Muscle of back (tissue), 13 donors: ENCODE results near the gene SMNDC1. TPM values are rescaled to one million over a fixed set of nuclear protein-coding genes. Genes with fewer than 3 reads are reported as not detected.

Source experiments
- DNase-seq, 3 donors: peaks; one replicate each; pipeline versions ENCODE4 v3.0.0 to v3.0.0-alpha.2; 2013
- long read RNA-seq, 9 donors: transcript quantifications; one replicate each; lab custom pipeline, GENCODE V29; 2026
- polyA plus RNA-seq, 10 donors: library from polyadenylated mRNA; unstranded; fragments of 120-200 nt; gene quantifications; one replicate each; pipeline ENCODE4 v1.2.1, GENCODE V29; 2013; ENCODE audit not compliant: insufficient read length in 10 of 10

SMNDC1 gene
- polyA plus RNA-seq = 10 to 100 TPM; 30.9 to 42.5 (median 35.6) TPM
- long read RNA-seq, donor 1, full-length matches to known transcripts = 6 of 6 reads
- long read RNA-seq, donor 1, partial matches to known transcripts = 0 of 6 reads
- long read RNA-seq, donor 1, other reads (novel, unspliced or antisense) = 0 of 6 reads
- long read RNA-seq, donor 2, full-length matches to known transcripts = 7 of 7 reads
- long read RNA-seq, donor 2, partial matches to known transcripts = 0 of 7 reads
- long read RNA-seq, donor 2, other reads (novel, unspliced or antisense) = 0 of 7 reads
- long read RNA-seq, donor 3 = 0 reads
- long read RNA-seq, donor 4, full-length matches to known transcripts = 2 of 2 reads
- long read RNA-seq, donor 4, partial matches to known transcripts = 0 of 2 reads
- long read RNA-seq, donor 4, other reads (novel, unspliced or antisense) = 0 of 2 reads
- long read RNA-seq, donor 5, full-length matches to known transcripts = 9 of 9 reads
- long read RNA-seq, donor 5, partial matches to known transcripts = 0 of 9 reads
- long read RNA-seq, donor 5, other reads (novel, unspliced or antisense) = 0 of 9 reads
- long read RNA-seq, donor 6, full-length matches to known transcripts = 14 of 20 reads
- long read RNA-seq, donor 6, partial matches to known transcripts = 6 of 20 reads
- long read RNA-seq, donor 6, other reads (novel, unspliced or antisense) = 0 of 20 reads
- long read RNA-seq, donor 7, full-length matches to known transcripts = 7 of 7 reads
- long read RNA-seq, donor 7, partial matches to known transcripts = 0 of 7 reads
- long read RNA-seq, donor 7, other reads (novel, unspliced or antisense) = 0 of 7 reads
- long read RNA-seq, donor 8, full-length matches to known transcripts = 3 of 3 reads
- long read RNA-seq, donor 8, partial matches to known transcripts = 0 of 3 reads
- long read RNA-seq, donor 8, other reads (novel, unspliced or antisense) = 0 of 3 reads
- long read RNA-seq, donor 9 = 0 reads

DNA sequence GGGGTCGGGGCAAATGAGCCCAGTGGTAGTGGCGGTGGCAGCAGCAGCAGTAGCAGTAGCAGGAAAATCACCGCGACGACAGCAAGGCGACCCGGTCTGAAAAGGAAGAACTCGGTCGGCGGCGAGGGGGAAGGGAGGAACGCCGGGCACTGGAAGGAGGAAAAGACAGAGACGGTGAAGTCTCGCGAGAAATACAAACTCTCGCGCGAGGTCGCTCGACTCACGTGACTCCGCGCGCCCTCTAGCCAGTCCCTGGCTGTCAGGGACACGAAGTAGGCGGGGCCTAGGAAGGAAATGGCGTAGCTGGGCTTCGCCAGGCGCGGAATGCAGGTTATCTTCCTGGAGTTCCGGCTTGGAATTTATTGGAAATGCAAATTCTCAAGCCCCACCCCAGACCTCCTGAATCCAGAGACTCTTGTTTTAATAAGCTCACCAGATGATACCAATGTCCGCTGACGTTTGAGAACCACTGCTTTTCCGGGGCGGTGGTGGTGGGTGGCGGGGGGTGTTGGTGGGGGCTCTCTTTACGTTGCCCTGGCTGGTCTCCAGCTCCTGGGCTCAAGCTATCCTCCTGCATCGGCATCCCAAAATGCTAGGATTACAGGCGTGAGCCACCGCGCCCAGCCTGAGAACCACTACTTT lies at the start of gene SMNDC1:
Gene SMNDC1 (minus strand): TSS at position 141 of the 642 bp plus-strand sequence. CDS start 1,333 bp downstream, outside the sequence.
- peak; percentile 99 for DNase-seq

- peak; percentile 55 to 68 (median 62) for DNase-seq
Observed at GRCh38 chr10:110354322-110354766, 49.6 kb upstream of the SMNDC1 start.

- DNase-seq = peak in 2 of 3 donors; percentile 29 to 70
Observed at GRCh38 chr10:110353244-110354119, 48.8 kb upstream of the SMNDC1 start.

- no peak for DNase-seq
Observed at GRCh38 chr10:110352930-110353243, 48.2 kb upstream of the SMNDC1 start.

DNA sequence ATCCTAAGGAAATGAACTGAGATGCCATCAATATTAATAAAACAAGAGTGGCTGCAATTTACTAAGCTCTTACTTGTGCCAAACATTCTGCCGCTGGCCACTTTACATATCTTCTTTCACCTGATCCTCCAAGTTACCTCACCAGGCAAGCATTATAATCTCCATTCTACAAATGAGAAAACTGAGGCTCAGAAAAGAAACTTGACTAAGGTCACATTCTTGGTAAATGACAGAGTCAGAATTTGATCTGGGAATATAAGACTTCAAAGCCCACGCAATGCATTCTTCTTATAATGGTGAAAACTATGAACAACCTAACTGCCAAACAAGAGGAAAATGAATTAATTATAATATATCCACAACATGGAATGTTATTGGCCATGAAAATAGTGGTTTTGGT lies 46.1 kb upstream of the SMNDC1 start:
- no peak for DNase-seq

GRCh38 chr10:110349831-110350230 lies 45.1 kb upstream of the SMNDC1 start:
- DNase-seq = no peak

DNA sequence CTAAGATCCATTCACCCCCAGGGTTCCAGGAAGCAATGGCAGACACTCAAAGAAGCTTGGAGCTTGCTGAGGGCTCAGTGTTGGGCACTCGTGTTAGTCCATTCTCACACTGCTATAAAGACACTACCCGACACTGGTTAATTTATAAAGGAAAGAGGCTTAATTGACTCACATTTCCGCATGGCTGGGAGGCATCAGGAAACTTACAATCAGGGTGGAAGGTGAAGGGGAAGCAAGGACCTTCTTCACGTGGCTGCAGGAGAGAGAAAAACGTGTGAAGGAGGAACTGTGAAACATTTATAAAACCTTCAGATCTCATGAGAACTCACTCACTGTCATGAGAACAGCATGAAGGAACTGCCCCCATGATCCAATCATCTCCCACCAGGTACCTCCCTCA lies 44.7 kb upstream of the SMNDC1 start:
- DNase-seq = no peak

GRCh38 chr10:110348336-110348735 lies 43.6 kb upstream of the SMNDC1 start:
- no peak for DNase-seq

GRCh38 chr10:110346914-110347313 lies 42.2 kb upstream of the SMNDC1 start:
- DNase-seq = no peak

GRCh38 chr10:110345286-110345685 lies 40.6 kb upstream of the SMNDC1 start:
- no peak for DNase-seq

- DNase-seq = no peak
Observed at GRCh38 chr10:110344622-110345021, 39.9 kb upstream of the SMNDC1 start.

DNA sequence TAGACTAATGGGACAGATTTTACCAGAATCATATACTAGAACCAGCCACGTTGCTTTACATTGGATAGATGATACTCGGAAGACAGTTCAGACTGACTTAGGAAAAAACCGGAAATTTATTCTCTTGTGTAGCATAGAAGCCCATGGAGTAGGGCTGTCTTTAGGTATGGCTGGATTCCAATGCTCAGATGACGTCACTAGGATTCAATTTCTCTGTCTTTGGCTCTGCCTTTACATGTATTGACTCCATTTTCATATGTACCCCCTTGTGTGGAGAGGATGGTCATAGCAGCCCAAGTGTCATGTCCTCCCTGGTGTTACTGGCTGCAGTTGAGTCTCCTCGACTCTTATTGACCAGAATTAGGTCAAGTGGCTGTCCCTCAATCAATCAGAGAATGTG lies 39.2 kb upstream of the SMNDC1 start:
- DNase-seq = no peak

- DNase-seq = no peak
Observed at GRCh38 chr10:110340816-110341215, 36.1 kb upstream of the SMNDC1 start.

GRCh38 chr10:110340122-110340521 lies 35.4 kb upstream of the SMNDC1 start:
- no peak for DNase-seq

DNA sequence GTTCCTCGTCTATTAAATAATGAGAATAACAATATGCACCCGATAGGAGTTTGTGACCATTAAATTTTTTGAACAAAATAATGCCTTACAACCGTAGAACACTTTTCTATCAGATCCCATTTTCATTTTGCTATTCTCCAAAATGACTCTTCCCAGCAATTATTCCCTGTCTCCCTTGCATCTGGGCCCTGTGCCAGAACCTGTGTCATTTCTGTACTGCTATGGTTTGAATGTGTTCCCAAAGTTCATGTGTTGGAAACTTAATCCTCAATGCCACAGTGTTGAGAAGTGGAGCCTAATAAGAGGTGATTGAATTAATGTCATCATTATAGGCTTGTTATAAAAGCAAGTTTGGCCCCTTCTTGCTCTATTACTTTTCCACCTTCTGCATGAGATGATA lies 33.2 kb upstream of the SMNDC1 start:
- DNase-seq = peak in 2 of 3 donors; percentile 34 to 53

DNA sequence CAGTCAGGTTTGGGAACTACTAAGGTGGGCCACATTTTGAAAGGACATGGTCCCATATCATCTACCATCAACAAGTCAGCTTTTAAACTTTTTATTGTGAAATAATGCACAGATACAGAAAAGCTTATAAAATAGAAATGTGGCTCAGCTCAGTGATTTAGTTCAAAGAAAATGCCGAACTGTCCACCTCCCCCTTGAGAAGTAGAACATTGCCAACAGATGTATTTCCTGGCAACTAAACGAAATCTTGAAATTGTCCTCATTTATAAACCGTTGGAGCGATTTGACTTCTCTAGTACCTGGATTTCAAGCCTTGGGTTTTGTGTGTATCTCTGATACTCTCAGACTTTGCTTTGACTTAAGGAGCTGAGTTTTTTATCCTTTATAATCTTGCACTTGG lies 32.7 kb upstream of the SMNDC1 start:
- no peak for DNase-seq

DNA sequence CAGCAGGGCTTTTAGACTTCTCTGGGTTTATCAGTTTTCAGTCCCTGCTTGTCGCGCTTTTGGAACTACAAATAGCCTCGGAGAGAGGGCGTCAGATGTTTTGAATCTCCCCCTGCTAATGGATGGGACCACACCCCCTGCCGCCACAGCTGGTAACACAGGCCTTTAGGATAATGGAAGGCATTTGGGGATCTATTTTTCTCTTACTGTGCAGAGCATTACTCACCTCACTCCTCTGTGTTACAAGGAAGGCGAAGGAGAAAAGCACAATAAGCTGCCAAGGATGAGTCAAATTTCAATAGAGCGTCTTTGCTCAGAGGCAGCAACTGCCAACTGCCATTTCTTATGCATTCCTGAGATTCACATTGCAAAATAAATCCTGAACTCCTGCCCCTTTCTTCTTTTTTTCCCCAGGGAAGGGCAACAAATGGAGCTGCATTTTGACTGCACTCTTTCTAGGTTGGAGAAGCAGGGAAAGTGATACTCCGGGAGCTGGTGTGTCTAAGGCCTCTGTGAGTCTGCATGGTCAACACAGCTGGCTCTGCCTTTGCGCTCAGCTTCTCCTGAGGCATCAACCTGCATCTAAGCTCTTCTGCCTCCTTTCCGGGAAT lies 31.5 kb upstream of the SMNDC1 start:
- peak; percentile 70 to 93 (median 79) for DNase-seq

GRCh38 chr10:110335314-110336064 lies 30.8 kb upstream of the SMNDC1 start:
- DNase-seq = no peak

DNA sequence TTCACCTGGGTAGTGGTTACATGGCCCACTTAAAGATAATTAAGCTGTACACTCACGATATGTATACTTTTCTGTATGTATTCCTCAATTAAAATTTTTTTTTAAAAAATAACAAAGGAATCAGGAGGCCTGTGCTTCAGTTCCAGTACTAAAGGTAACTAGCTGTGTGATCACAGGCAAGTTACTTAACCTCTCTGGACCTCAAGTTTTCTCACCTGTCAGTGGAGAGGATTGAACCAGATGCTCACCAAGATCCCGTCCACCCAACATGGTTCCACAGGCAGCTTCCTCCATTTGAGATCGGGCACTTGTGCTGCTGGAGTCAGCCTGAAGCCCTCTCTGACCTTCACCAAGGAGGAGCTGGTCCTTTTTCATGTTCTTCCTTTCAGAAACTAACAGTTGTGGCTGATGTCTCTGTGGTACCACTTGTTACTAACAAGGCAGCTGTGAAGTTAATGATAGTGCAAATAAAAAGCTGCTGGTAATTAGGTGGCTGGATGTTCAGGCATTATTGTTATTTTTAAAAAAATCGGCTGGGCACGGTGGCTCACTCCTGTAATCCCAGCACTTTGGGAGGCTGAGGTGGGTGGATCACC lies 29.4 kb upstream of the SMNDC1 start:
- no peak for DNase-seq
